ENCODE results near the gene ZNF714.

Gene ZNF714

GRCh38 chr19:21082011-21082975, at the start of gene ZNF714:
TSS of gene ZNF714 (plus strand) at chr19:21082203. CDS start at chr19:21098269, 16,066 bp downstream.
- peak; percentile 75 to 83 for DNase-seq

- no peak for DNase-seq
These were observed 37.0 kb upstream of the ZNF714 start for GRCh38 chr19:21045028-21045427.

GRCh38 chr19:21046489-21046888, 35.5 kb upstream of the ZNF714 start:
- DNase-seq: no peak

GRCh38 chr19:21047716-21048115, 34.3 kb upstream of the ZNF714 start:
- no peak for DNase-seq

- no peak for DNase-seq
These were observed 29.1 kb upstream of the ZNF714 start for GRCh38 chr19:21052902-21053301.

- DNase-seq: no peak
These were observed 16.7 kb upstream of the ZNF714 start for GRCh38 chr19:21065336-21065735.

- DNase-seq: no peak
These were observed 2.3 kb downstream of the ZNF714 start for GRCh38 chr19:21084343-21084742.

GRCh38 chr19:21087871-21088270, 5.9 kb downstream of the ZNF714 start:
- no peak for DNase-seq

GRCh38 chr19:21092109-21092508, 10.1 kb downstream of the ZNF714 start:
- DNase-seq: no peak

- DNase-seq: no peak
These were observed 12.5 kb downstream of the ZNF714 start for GRCh38 chr19:21094347-21095025.

- DNase-seq: no peak
These were observed 16.3 kb downstream of the ZNF714 start for GRCh38 chr19:21098291-21098690.

- no peak for DNase-seq
These were observed 19.7 kb downstream of the ZNF714 start for GRCh38 chr19:21101521-21102242.

GRCh38 chr19:21109116-21109515, 27.1 kb downstream of the ZNF714 start:
- DNase-seq: no peak

- no peak for DNase-seq
These were observed 28.2 kb downstream of the ZNF714 start for GRCh38 chr19:21110183-21110582.

GRCh38 chr19:21115430-21115829, 33.4 kb downstream of the ZNF714 start:
- DNase-seq: no peak

GRCh38 chr19:21117041-21117907, 35.3 kb downstream of the ZNF714 start:
- DNase-seq: no peak

- DNase-seq: no peak
These were observed 44.1 kb downstream of the ZNF714 start for GRCh38 chr19:21126078-21126477.

- DNase-seq: no peak
These were observed 45.0 kb downstream of the ZNF714 start for GRCh38 chr19:21127001-21127400.

- DNase-seq: no peak
These were observed 45.9 kb downstream of the ZNF714 start for GRCh38 chr19:21127898-21128297.

GRCh38 chr19:21128901-21129698, 47.1 kb downstream of the ZNF714 start:
- DNase-seq: no peak

- DNase-seq: no peak
These were observed 48.2 kb downstream of the ZNF714 start for GRCh38 chr19:21130097-21130775.

All from Kasumi-1 (cell line).